Measurements from ENCODE around the gene PTPRS. TPM values are rescaled to one million over a fixed set of nuclear protein-coding genes. Genes with fewer than 3 reads are reported as not detected.
A peak's percentile ranks its signal among the peaks of the same experiment; 100 is the strongest.
"Not testable (repeated sequence)": the region's sequence is repeated elsewhere in the genome, so short reads cannot be mapped to it uniquely, and the experiment has no call there.

PTPRS gene
- total RNA-seq, result 295 TPM

DNA sequence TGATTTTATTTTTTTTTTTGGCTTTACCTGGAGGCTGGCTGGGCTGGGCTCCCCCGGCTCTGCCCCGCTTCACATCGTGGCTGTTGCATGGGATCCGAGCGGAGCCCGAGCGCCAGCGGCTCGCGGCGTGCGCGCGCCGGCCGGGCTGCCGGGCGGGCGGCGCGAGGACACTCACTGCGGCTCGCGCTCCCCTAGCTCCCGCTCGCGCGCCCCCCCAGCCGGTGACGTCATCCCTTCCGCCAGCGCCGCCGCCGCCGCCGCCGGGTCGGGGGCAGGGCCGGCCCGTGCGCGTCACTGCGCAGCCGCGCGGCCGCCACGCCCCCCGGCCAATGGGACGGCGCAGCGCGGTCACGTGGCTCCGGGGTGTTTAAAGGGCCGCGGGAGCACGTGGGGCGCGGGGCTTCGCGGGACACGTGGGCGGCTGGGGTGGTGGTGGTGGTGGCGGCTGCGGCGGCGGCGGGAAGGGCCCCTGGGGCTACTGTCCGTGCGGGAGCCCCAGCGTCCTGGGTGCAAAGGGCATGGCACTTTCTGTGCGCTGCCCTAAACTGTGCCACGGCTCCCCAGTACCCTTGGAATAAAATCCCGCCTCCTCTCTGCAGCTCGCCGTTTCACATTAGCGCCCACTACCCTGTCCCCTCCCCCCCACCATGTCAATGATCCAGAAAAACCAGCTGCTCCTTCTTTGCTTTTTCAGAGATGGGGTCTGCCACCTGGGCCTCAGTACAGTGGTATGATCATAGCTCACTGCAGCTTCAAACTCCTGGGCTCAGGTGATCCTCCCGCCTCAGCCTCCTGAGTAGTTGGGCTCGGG lies at the start of gene PTPRS:
Gene PTPRS (minus strand): TSS at position 176 of the 811 bp plus-strand sequence. CDS start 54,672 bp downstream, outside the sequence.
- DNase-seq (ENCODE audit: extremely low spot score in 2 of 2), result no peak
- H3K27me3 ChIP-seq, result no peaks in the 10 kb centered on the region

DNA sequence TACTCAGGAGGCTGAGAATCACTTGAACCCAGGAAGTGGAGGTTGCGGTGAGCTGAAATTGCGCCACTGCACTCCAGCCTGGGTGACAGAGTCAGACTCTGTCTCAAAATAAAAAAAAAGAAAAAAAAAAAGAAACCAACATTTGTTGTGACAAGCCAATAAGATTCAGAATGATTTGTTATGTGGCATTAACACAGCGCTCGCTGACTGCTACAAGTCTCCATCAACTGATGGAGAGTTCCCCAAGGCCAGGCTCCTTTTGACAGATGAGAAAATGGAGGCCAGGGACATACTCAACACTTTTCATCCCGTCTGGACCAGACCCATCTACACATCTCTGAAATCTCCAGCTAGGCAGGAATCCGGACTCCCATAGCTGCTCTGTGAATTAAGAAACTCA lies 48.7 kb upstream of the PTPRS start:
- Histone ChIP-seq H3K27ac (no peak overlapping the region), H3K4me1 (no peaks in the 10 kb centered on the region), H3K4me3 (no peak overlapping the region), H3K9me3 (no peaks in the 10 kb centered on the region), H3K36me3 (no peaks in the 10 kb centered on the region), H3K27me3 (no peaks in the 10 kb centered on the region)
- no peak for TF ChIP-seq POLR2A (IDR thresholded peaks at IDR 0.05)
- TF ChIP-seq, protein P1, sequence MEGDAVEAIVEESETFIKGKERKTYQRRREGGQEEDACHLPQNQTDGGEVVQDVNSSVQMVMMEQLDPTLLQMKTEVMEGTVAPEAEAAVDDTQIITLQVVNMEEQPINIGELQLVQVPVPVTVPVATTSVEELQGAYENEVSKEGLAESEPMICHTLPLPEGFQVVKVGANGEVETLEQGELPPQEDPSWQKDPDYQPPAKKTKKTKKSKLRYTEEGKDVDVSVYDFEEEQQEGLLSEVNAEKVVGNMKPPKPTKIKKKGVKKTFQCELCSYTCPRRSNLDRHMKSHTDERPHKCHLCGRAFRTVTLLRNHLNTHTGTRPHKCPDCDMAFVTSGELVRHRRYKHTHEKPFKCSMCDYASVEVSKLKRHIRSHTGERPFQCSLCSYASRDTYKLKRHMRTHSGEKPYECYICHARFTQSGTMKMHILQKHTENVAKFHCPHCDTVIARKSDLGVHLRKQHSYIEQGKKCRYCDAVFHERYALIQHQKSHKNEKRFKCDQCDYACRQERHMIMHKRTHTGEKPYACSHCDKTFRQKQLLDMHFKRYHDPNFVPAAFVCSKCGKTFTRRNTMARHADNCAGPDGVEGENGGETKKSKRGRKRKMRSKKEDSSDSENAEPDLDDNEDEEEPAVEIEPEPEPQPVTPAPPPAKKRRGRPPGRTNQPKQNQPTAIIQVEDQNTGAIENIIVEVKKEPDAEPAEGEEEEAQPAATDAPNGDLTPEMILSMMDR (IDR thresholded peaks at IDR 0.05), result no peak
- intact Hi-C loops (cut with DNase I), result no loop called here
- no peak for DNase-seq (ENCODE audit: extremely low spot score in 2 of 2)

More for the DNA sequence above, at the start of gene PTPRS:
- TF ChIP-seq, protein P1 (IDR thresholded peaks at IDR 0.05), result no peak
- TF ChIP-seq POLR2A (IDR thresholded peaks at IDR 0.05), result no peak
- TF ChIP-seq POLR2AphosphoS5 (IDR thresholded peaks at IDR 0.05; ENCODE audit: insufficient read depth in 1 of 2, low read depth in 1 of 2), result no peak
- peaks cover 17% of the 10 kb centered on the region for H3K4me1 ChIP-seq
- peak within 1 kb of the TSS; percentile 20 for H3K27ac ChIP-seq
- H3K4me3 ChIP-seq, result peak within 1 kb of the TSS; percentile 63 to 64
- H3K36me3 ChIP-seq, result no peaks in the 10 kb centered on the region
- intact Hi-C loops (cut with DNase I), result no loop called here
- no peaks in the 10 kb centered on the region for H3K9me3 ChIP-seq

DNA sequence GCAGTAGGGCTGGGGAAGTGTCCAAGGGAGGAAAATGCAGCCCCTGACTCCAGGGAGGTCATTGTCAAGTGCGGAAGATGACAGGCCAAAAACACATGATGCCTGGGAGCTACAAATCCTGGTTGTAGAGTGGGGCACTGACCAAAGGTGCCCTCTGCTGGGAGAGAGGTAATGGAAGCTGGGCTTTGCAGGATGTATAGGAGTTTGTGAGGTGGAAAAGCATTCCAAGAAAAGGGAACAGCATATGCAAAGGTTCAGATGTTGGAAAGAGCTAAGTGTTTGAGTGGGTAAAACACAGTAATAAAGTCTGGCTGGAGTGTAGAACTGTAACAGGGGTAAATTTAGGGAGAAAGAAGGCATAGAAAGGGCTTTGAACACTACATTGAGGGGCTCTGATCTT lies 46.9 kb upstream of the PTPRS start:
- Histone ChIP-seq H3K36me3 (no peaks in the 10 kb centered on the region), H3K27ac (no peak overlapping the region), H3K9me3 (peaks cover 12% of the 10 kb centered on the region), H3K4me1 (no peaks in the 10 kb centered on the region), H3K4me3 (no peak overlapping the region), H3K27me3 (no peaks in the 10 kb centered on the region)
- no peak for DNase-seq (ENCODE audit: extremely low spot score in 2 of 2)
- intact Hi-C loops (cut with DNase I), result no loop called here
- TF ChIP-seq POLR2A (IDR thresholded peaks at IDR 0.05), result no peak
- TF ChIP-seq POLR2AphosphoS5 (IDR thresholded peaks at IDR 0.05; ENCODE audit: insufficient read depth in 1 of 2, low read depth in 1 of 2), result no peak
- TF ChIP-seq, protein P1 (IDR thresholded peaks at IDR 0.05), result no peak

DNA sequence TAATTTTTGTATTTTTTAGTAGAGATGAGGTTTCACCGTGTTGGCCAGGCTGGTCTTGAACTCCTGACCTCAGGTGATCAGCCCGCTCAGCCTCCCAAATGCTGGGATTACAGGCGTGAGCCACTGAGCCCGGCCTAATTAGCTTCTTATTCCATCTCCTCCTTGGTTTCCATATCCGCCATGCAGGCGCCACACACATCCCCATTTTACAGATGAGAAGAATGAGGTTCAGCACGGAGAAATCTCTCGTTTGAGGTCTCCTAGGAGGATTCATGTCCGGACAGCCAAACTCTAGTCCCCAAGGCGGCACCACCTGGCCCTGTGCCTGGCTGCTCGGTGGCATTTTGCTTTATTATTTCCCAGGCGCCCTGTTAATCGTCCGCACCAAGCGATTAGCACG lies 46.2 kb upstream of the PTPRS start:
- no peak overlapping the region for H3K27ac ChIP-seq
- H3K4me3 ChIP-seq, result no peak overlapping the region
- H3K9me3 ChIP-seq, result peaks cover 18% of the 10 kb centered on the region
- no peak for TF ChIP-seq POLR2AphosphoS5 (IDR thresholded peaks at IDR 0.05; ENCODE audit: insufficient read depth in 1 of 2, low read depth in 1 of 2)
- TF ChIP-seq POLR2A (IDR thresholded peaks at IDR 0.05), result no peak
- TF ChIP-seq, protein P1 (IDR thresholded peaks at IDR 0.05), result no peak
- intact Hi-C loops (cut with DNase I), result no loop called here
- H3K4me1 ChIP-seq, result no peaks in the 10 kb centered on the region
- no peak for DNase-seq (ENCODE audit: extremely low spot score in 2 of 2)
- no peaks in the 10 kb centered on the region for H3K27me3 ChIP-seq
- H3K36me3 ChIP-seq, result no peaks in the 10 kb centered on the region

DNA sequence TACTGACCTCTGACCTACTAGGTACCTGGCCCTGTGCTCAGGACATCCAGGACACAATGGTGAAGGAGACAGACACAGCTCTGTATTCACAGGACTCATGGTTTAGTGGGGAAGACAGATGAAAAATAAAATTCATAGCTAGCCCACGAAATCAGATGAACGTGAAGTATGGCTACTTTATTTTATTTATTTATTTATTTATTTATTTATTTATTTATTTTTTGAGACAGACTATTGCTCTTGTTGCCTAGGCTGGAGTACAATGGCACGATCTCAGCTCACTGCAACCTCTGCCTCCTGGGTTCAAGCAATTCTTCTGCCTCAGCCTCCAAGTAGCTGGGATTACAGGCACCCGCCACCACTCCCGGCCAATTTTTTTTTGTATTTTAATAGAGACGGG lies 40.6 kb upstream of the PTPRS start:
- DNase-seq (ENCODE audit: extremely low spot score in 2 of 2), result not testable (repeated sequence)
- H3K9me3 ChIP-seq, result peaks cover 24% of the 10 kb centered on the region

More for the DNA sequence above, 40.6 kb upstream of the PTPRS start:
- H3K4me3 ChIP-seq; H3K4me1 ChIP-seq; intact Hi-C loops (cut with DNase I); H3K36me3 ChIP-seq; H3K27ac ChIP-seq; H3K27me3 ChIP-seq: not testable (repeated sequence)

Data from vagina (tissue), 2 donors.